Iris pigment epithelial cell (primary cell): ENCODE data around the gene CA11.
"Not testable (repeated sequence)": the region's sequence is repeated elsewhere in the genome, so short reads cannot be mapped to it uniquely, and the experiment has no call there.

Experiments
- DNase-seq: peaks from one replicate; pipeline ENCODE4 v3.0.0-alpha.2; 2011; ENCODE audit warnings: low read depth

The CA11 gene

DNA sequence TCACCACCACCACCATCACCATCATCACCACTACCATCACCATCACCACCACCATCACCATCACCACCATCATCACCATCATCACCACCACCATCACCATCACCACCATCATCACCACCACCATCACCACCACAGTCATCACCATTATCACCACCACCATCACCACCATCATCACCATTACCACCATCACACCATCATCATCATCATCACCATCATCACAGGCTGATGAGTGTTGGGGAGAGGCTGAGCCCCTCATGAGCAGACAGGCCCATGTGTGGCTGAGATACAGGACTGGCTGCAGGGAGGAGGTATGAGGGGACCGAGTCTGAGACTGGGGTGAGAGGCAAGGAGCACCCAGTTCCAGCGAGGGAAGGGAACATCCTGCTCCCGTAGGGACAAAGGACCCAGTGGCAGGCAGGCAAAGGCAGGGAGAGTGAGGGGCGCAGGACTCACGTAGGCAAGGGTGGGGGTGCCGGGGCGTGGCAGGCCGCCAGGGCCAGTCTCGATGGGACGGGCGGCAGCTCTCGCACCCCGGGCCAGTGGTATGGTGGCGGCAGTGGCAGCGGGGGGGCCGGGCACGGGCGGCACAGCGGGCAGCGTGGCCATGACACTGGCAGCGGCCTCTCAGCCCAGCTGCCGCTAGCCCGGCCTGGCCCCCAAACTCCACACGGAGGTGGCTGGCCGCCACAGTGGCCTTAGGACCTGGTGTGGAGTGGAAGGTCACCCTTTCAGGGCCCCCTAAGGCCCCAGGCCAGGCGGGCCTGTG, 24.1 kb upstream of the CA11 start:
- DNase-seq: no peak

DNA sequence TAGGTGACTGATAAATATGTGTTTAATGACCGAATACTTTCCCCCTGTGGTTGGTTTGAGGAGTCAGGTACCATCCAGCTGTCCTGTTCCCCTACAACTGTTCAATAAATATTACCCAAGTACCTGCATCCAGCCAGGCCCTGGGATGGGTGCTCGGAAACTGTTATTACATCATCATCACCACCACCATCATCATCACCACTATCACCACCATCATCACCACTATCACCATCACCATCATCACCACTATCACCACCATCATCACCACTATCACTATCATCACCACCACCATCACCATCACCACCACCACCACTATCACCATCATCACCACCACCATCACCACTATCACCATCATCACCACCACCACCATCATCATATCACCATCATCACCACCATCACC, 22.8 kb upstream of the CA11 start:
- DNase-seq: no peak

DNA sequence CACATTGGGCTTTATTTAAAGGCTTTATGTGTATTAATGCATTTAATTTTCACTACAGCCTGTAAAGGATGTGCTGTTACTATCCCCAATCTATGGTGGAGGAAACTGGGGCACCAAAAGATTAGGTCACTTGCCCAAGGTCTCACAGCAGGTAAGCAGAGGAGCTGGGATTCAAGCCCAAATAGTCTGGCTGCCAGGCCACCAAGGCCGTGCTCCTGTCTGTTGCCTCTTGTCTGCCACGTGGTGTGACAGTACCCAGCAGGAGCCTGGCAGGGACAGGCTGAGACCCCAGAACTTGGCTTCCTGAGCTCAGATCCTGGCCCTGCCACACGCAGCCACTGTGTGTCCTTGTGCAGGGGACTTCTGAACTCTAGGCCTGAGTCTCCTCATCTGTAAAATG, 22.3 kb upstream of the CA11 start:
- DNase-seq: no peak

DNA sequence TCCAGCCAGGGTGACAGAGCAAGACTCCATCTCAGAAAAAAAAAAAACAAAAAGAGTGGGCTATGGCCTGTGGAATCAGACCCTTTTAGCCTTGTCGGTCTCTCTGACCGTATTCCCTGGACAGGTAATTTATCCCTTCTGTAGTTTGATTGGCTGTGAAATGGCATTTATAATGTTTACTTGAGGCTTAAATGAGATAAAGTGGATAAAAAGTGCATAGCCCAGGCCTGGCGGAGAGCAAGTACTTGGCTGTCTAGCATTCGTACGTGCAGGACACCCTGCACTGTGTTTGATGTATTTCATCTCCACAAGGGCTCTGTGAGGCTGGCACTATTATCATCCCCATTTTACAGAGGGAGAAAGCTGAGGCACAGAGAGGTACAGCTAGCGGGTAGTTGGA, 19.8 kb upstream of the CA11 start:
- no peak for DNase-seq

DNA sequence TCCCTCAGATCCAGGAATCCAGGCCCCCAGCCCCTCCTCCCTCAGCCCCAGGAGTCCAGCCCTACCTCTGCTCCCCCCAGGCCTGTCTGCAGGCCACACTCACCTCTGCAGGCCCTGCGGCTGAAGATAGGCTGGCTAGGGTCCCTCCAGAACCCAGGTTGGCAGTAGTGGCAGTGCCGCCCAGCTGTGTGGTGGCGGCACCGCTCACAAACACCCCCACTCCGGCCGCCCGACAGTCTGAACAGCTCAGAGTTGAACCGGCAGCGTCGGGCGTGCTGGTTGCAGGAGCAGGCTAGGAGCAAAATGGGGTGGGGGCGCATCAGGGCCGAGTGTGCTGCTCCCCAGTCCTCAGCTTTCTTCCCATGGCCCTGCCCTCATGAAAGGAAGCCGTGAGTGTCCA, 18.5 kb upstream of the CA11 start:
- no peak for DNase-seq

DNA sequence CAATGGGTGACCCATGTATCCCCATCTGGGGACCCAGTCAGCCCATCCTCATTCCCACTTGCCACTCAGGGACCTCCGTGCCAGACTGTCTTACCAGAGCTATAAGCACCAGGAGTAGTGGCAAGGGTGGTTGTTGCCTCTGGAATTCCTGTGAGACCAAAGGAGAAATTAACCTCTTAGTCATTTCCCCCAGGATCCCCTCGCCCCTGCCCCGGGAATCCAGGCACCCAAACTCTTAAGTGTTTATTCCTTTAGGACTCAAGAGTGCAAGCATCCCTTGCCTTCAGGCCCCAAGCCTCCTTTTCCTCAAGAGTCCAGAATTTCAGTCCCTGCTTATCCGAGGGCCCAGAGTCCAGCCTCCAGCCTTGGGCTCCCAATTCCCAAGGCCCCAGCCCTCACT, 17.7 kb upstream of the CA11 start:
- DNase-seq: no peak

DNA sequence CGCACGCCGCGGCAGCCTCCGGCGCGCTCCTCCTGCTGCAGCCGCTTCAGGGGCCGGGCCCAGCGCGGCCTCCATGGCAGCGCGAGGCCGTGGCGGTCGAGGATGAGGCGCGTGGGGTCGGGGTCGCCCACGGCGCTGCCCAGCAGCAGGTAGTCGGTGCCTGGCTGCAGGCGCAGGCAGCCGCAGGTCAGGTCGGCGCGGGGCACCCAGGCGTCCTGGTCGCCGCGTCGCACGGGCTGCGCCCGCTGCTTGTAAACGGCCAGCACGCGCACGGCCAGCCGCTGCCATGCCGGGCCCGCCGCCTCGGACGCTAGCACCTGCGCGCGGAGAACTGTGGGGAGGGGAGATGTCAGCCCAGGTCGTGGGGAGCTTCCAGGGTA, 15.7 kb upstream of the CA11 start:
- DNase-seq: no peak

DNA sequence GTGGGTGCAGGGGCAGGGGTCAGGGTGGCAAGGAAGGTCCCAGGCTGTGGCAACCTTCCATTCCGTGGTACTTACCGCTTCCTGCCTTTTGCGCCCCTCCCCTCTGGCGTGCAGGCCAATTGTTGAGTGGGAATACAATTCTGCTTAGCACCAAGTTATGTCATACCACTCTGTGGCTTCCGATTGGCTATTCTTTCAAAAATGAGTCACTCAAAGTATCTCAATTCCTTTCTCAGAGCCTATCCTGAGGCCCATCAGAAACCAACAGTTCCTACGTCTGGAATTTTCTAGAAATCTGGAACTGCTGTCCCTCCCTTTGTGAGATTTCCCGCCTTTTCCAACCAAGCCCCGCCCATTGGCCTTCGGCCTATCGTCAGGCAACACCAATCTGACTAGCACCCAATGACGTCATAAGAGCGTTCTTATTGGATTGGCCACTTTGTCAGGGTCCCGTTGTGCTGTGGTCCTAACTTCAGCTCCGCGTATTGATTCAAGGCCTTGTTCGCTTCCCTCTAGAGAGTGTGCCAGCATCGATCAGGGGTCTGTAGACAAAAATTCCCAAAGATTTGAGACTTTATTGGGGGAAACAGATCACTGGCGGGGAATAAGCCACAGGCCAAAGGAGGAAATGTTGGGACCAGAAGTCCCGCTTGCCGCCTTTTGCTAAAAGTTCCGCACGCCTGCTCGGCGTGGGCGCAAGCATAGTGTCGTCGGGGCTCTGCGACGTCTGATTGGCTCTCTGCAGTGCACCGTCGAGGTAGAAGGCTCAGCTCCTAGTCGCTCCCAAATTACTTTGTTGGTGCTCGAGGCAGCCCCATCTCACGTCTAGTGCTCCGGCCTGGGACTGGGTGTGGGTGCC, 15.1 kb upstream of the CA11 start:
- DNase-seq: peak; percentile 82

DNA sequence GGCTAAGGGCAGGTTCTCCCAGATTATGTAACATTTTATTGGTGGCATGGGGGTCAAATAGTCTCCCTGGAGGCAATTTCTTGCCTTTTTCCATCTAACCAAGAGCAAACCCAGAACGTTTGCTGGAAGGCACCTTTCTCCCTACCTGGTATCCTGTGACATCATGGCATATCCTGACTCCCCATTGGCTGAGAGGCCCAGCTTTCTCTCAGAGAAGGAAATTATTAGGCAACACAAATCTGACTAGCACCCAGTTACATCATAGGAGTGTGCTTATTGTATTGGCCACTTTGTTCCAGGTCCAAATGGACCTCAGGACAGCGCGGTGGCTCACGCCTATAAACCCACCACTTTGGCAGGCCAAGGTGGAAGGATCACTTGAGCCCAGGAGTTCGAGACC, 13.8 kb upstream of the CA11 start:
- peak; percentile 63 for DNase-seq

DNA sequence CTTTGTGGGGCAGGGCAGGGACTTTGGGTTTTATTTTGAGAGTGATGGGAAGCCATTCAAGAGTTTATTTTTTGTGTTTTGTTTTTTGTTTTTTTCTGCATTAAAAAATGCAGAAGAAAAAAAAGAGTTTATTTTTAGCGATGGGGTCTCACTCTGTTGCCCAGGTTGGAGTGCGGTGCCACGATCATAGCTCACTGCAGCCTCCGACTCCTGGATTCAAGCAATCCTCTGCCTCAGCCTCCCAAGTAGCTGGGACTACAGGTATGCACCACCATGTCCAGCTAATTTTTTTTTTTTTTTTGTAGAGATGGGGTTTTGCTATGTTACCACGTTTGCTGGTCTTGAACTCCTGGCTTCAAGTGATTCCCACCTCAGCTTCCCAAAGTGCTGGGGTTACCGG, 12.5 kb upstream of the CA11 start:
- no peak for DNase-seq

DNA sequence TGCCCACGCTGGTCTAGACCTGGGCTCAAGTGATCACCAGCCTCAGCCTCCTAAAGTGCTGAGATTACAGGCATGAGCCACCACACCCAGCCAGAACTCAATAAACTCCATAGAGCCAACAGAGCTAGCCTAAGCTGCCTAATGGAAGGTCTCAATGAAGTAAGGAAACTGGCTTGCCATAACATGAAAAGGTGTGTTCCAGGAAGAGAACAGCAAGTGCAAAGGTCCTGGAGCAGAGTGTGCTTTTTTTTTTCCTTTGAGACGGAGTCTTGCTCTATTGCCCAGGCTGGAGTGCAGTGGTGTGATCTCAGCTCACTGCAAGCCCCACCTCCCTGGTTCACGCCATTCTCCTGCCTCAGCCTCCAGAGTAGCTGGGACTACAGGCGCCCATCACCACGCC, 11.8 kb upstream of the CA11 start:
- not testable (repeated sequence) for DNase-seq

DNA sequence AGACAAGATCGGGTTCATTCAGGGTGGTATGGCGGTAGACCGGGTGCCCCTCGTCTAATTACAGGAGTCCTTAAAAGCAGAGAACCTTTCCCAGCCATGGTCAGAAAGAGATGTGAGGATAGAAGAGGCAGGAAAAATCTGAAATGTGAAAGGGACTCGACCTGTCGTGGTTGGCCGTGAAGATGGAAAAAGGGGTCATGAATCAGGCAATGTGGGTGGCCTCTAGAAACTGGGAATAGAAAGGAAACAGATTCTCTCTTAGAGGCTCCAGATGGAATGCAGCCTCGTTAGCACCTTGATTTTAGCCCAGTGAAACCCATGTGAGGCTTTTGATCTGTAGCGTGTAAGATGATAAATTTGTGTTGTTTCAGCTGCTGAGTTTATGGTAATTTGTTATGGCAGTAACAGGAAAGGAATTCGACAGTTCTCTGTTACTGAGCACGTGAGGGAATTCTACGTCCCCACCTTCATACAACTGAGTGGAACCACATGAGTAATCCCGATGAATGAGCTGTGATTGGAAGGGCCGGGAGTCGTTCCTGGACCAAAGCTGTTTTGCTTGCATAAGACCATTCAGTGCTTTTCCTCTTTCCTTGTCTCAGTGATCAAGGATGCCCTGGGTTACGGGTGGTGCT, 11.0 kb upstream of the CA11 start:
- DNase-seq: peak; percentile 81

DNA sequence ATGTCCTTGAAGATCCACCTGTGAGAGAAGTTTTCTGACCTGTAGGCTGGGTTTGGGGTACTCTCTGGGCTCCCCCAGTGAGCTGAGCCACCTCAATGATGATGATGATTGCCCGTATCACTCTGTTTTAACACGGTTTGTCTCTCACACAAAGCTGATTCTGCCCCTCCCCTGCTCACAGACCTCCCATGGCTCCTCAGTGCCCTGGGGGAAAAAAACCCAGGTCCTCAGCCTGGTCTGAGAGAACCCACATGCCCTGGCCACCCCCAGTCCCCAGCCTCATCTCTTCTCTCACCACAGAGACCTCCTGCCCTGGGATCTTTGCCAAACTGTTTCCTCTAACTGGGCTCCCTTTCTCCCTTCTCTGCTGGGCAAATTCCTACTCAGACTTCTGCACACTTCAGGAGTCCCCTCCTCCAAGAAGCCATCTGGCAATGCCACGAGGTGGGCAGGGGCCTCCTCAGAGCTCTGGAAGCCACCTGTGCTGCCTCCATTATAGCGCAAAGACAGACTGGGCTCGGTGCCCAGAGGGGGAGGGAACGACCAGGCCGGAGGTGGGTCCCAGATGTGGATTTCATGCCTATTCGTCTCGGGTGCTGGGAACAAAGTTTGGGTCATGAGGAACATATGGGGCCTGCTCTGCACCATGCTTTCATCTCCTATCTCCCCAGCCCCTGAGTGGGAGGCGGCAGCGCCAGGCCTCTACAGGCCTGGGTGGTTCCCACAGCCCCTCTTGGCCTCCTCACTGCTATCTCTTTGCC, 8.5 kb upstream of the CA11 start:
- no peak for DNase-seq

DNA sequence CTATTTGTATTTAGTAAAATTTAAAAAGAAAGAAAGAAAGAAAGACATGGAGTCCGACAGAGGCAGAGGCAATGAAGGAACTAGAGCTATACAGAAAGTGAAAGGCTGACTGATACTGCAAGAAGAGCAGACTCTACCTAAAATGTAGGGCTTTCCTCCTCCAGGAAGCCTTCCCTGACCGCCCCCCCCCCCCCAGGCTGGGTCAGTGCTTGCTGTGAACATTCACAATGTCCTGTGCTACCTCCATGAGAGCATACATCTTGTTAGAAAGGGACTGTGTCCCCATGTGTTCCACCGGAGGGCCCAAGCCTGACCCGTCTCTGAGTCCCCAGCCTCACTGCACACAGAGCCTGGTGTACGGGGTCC, 5.7 kb upstream of the CA11 start:
- DNase-seq: no peak

DNA sequence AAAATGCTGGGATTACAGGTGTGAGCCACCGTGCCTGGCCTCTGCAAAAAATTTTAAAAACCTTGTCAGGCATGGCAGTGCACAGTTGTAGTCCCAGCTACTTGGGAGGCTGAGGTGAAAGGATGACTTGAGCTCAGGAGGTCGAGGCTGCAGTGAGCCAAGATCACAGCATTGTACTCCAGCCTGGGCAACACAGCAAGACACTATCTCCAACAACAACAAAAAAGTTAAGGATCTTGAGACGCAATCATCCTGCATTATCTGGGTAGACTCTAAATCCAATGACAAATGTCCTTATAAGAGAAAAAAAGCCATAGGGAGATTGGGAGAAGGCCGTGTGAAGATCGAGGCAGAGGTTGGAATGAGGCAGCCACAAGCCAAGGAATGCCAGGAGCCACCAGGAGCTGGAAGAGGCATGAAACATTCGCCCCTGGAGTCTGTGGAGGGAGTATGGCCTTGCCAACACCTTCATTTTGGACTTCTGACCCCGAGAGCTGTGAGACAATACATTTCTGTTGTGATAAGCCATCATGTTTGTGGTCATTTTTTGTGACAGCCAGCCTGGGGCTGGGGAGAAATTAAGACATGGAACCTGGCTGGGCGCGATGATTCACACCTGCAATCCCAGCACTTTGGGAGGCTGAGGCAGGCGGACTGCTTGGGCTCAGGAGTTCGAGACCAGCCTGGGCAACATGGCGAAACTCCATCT, 5.1 kb upstream of the CA11 start:
- DNase-seq: no peak

DNA sequence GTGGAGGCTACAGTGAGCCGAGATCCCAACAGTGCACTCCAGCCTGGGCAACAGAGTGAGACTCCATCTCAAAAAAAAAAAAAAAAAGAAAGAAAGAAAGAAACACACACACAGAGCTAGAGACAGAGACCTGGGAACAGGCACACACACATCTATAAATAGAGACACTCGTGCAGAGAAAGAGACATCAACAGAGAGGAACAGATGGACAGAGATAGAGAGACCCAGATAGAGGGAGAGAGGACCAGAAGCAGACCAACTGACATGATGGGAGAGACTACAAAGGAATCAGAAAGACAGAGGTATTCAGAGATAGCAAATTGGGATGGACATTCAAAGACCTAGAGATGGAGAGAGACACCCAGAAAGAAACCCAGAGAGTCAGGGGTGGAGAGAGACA, 2.1 kb upstream of the CA11 start:
- no peak for DNase-seq

DNA sequence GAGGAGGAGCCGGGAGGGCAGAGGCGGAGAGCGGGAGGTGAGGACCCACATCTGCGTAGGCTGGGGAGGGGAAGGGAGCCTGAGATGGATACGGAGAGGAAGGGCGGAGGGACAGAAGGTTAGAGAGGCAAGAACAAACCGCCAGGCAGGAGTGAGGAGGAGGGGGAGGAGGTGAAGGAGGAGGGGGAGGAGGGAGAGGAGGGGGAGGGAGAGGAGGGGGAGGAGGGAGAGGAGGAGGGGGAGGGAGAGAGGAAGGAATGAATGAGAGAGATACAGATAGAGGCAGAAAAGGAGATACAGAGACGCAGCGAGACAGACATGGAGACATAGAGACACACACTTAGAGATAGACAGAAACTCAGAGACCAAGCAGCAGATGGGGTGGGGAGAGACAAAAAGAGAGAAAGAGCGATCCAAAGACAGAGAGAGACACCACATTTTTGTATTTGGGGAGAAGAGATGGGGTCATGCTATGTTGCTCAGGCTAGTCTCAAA, 782 bp upstream of the CA11 start:
- no peak for DNase-seq

DNA sequence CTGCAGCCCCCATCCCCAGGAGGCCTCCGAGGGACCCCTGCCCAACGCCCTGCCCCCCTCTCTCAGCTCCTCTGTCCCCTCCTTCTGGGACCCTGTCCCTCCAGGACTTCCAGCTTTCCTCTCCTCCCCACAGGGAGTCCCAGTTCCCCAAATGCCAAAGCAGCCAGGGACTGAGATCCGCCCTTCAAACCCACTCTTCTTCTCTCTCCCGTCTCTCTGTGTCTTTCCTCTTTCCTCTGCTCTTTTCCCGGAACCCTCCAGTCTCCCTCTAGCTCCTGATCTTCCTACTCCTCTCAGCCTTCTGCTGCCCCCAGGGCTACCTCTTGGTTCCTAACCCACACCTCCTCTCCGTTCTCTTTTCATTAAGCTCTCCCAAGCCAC, 377 bp downstream of the CA11 start:
- DNase-seq: no peak

DNA sequence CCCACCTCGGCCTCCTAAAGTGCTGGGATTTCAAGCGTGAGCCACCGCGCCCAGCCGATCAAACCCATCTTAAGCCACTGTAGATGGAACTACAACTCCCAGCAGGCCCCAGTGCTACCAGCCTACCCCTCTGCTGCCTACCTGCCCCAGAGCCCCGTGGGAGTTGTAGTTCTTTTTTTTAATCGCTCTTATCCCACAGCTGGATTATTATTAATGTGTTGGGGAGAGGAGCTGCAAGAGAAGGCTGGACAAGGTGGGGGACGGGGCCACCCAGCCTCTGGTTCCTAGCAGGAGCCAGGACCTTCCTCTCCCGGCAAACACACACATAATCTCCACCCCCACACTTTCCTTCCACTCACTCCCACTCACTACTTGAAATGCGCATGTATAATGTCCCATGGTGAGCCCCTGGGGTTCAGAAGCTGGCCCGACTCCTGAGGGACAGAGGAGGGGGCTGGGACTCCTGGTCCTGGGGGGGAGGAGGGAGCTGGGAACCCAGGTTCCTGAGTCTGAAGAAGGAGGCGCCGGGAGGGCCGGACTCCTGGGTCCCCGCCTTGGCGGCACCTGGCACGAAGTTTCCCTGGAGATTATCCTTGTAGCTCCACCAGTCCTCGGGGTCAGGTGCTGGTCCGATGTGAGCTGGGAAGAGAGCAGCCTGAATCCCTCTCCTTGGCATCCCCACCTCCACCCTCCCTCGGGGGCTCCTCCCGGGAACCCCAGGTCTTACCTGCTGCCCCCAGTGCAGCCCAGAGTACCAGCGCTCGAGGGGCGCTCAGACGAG, 958 bp downstream of the CA11 start:
- peak; percentile 77 for DNase-seq

DNA sequence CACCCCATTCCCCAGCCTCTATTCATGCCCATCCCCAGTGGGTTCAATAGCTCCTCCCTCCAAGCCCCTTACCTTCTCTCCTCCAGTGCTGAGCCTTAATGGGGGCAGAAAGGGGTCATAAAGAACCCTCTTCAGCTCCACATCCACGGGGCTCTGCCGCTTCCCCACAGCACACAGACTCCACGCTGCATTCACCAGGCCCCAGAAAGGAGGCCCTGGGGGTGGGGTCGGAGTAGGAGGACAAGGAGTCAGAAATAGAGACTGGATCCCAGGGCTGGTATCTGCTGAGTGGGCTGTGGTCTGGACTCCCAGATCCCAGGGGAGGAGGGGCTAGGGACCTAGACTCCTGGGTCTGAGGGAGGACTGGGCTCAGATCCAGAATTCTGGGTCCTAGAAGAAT, 1.6 kb downstream of the CA11 start:
- no peak for DNase-seq

DNA sequence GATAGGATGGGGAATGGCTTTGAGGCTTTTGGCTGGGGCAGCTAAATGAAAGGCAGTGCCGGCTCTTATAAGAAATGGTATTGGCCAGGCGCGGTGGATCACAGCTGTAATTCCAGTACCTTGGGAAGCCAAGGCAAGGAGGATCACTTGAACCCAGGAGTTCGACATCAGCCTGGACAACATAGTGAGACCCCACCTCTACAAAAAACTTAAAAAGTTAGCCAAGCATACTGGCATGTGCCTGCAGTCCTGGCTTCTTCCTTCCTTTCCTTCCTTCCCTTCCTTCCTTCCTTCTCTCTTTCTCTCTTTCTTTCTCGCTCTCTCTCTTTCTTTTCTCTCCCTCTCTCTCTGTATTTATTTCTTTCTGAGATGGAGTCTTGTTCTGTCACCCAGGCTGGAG, 3.1 kb downstream of the CA11 start:
- DNase-seq: no peak
